Mesendoderm (in vitro differentiated cells): ENCODE measurements around the gene CENPO.
"Not testable (repeated sequence)": the region's sequence is repeated elsewhere in the genome, so short reads cannot be mapped to it uniquely, and the experiment has no call there.

ENCODE experiments used
- DNase-seq: peaks from one replicate; pipeline ENCODE4 v3.0.0; 2013
- H2AK5ac ChIP-seq: 2 replicates; pipeline ENCODE4 v1.6.1; 2013; ENCODE audit warnings: low read length, inconsistent platforms
- H2BK120ac ChIP-seq: 2 replicates; pipeline ENCODE4 v1.6.1; 2013; ENCODE audit warnings: low read depth, mild to moderate bottlenecking, low read length, moderate library complexity, mixed read lengths
- H2BK15ac ChIP-seq: replicated peaks from 2 replicates; pipeline ENCODE4 v1.6.1; 2013; ENCODE audit warnings: low read depth, mild to moderate bottlenecking, moderate library complexity
- H2BK5ac ChIP-seq: 2 replicates; pipeline ENCODE4 v1.6.1; 2013; ENCODE audit warnings: low read length, inconsistent platforms
- H3K18ac ChIP-seq: 2 replicates; pipeline ENCODE4 v1.6.1; 2013; ENCODE audit warnings: mild to moderate bottlenecking, low read length, mixed read lengths
- H3K23ac ChIP-seq: one replicate; pipeline ENCODE4 v1.6.1; 2013; ENCODE audit warnings: low read length
- H3K27ac ChIP-seq: 2 replicates; pipeline ENCODE4 v1.5.1; 2013; ENCODE audit warnings: low read depth, mild to moderate bottlenecking, inconsistent platforms, low read length, moderate library complexity
- H3K27me3 ChIP-seq: 2 replicates; pipeline ENCODE4 v1.6.1; 2013; ENCODE audit warnings: low read length, control low read depth, mild to moderate bottlenecking, inconsistent platforms; ENCODE audit not compliant: insufficient read depth, poor library complexity
- H3K36me3 ChIP-seq: 2 replicates; pipeline ENCODE4 v1.6.1; 2013; ENCODE audit warnings: low read length, inconsistent platforms; ENCODE audit not compliant: control insufficient read depth, insufficient read depth
- H3K4ac ChIP-seq: one replicate; pipeline ENCODE4 v1.6.1; 2013; ENCODE audit warnings: low read depth, mild to moderate bottlenecking, low read length, moderate library complexity
- H3K4me1 ChIP-seq: 2 replicates; pipeline ENCODE4 v1.6.1; 2013; ENCODE audit warnings: low read depth, low read length, inconsistent platforms; ENCODE audit not compliant: control insufficient read depth
- H3K4me2 ChIP-seq: 2 replicates; pipeline ENCODE4 v1.6.1; 2013; ENCODE audit warnings: low read length
- H3K4me3 ChIP-seq: 2 replicates; pipeline ENCODE4 v1.5.1; 2013; ENCODE audit warnings: mild to moderate bottlenecking, low read length
- H3K56ac ChIP-seq: one replicate; pipeline ENCODE4 v1.6.1; 2013; ENCODE audit warnings: low read length
- H3K79me1 ChIP-seq: 2 replicates; pipeline ENCODE4 v1.6.1; 2013; ENCODE audit warnings: low read length, inconsistent platforms
- H3K79me2 ChIP-seq: 2 replicates; pipeline ENCODE4 v1.6.1; 2013; ENCODE audit warnings: mild to moderate bottlenecking, low read length; ENCODE audit not compliant: control insufficient read depth, insufficient read depth
- H3K9ac ChIP-seq: 2 replicates; pipeline ENCODE4 v1.6.1; 2013; ENCODE audit warnings: low read length, inconsistent platforms
- H4K5ac ChIP-seq: one replicate; pipeline ENCODE4 v1.6.1; 2013; ENCODE audit warnings: low read length
- H4K8ac ChIP-seq: one replicate; pipeline ENCODE4 v1.6.1; 2013; ENCODE audit warnings: low read depth, mild to moderate bottlenecking, control low read depth, low read length, moderate library complexity
- whole genome bisulfite sequencing: extraction: QIAGEN DNeasy Blood & Tissue Kit; methylation state at CpG from one replicate; pipeline ENCODE4 v1.1.7; 2013; ENCODE audit warnings: low lambda C conversion rate, missing lambda C conversion rate; ENCODE audit not compliant: insufficient coverage; ENCODE audit errors: extremely low coverage; 5-methylcytosine and 5-hydroxymethylcytosine counted together

CENPO gene

DNA sequence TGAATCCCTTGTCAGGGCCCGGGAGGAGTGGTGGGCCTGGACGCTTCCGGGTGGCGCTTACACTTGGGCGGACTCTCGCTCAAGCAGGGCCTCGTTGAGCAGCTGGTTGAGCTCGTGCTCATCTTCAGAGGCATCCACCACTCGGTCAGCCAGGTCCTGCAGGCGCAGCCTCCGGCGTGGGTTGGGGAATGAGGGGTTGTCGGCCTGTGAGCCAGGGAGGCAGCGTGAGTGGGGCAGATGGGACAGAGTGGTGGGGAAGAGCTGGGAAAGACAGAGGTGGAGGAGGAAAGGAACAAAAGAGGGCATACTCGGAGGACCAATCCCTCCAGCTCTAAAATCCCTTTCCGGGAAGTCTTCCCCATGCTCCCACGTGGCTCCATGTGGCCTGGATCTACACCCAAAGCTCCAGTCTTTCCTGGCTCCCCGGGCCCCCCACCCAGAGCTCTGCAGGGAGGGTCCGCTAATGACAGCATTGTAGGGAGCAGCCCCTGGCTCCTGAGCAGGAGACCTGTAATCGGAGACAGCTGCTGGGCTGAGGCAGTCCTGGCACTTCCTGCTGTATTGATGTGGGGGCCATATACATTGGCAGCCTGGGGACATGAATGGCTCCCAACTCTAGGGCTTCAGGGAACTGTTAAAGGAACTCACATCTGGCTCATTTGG is 41.6 kb downstream of the CENPO start:
- no peaks in the 10 kb centered on the region for H3K4me1 ChIP-seq
- no peak overlapping the region for H4K8ac ChIP-seq
- no peaks in the 10 kb centered on the region for H3K79me2 ChIP-seq
- H3K56ac ChIP-seq: no peak overlapping the region
- no peaks in the 10 kb centered on the region for H3K36me3 ChIP-seq
- DNase-seq: no peak
- H3K79me1 ChIP-seq: no peaks in the 10 kb centered on the region
- no peak overlapping the region for H3K4ac ChIP-seq
- H3K18ac ChIP-seq: no peak overlapping the region
- no peak overlapping the region for H3K27ac ChIP-seq
- no peak overlapping the region for H3K9ac ChIP-seq
- no peak overlapping the region for H3K23ac ChIP-seq
- no peaks in the 10 kb centered on the region for H3K27me3 ChIP-seq
- no peak overlapping the region for H3K4me3 ChIP-seq
- H2BK5ac ChIP-seq: no peak overlapping the region
- no CpG with 5 or more reads among the region's 20 CpGs for WGBS
- no peak overlapping the region for H2AK5ac ChIP-seq
- no peak overlapping the region for H2BK15ac ChIP-seq
- no peak overlapping the region for H3K4me2 ChIP-seq
- no peak overlapping the region for H4K5ac ChIP-seq
- H2BK120ac ChIP-seq: no peak overlapping the region

DNA sequence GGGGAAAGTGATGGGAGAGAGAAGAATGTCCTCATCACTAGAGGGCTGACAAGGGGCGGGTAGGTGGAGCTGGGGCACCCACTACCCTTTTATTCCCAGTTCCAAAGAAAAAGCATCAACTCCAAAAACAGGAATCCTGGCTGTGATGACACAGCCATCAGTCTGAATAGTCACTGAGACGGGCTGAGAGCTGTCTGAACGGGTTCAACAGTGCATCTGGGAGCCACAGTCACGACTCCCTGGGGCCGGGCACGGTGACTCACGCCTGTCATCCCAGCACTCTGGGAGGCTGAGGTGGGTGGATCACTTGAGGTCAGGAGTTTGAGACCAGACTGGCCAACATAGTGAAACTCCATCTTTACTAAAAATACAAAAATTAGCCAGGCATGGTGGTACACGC is 42.2 kb downstream of the CENPO start:
- not testable (repeated sequence) for H3K4me1 ChIP-seq, H2AK5ac ChIP-seq, H3K36me3 ChIP-seq, H4K5ac ChIP-seq, H3K4ac ChIP-seq, H3K18ac ChIP-seq, H3K4me2 ChIP-seq, H4K8ac ChIP-seq, H3K79me1 ChIP-seq, H3K23ac ChIP-seq, H2BK15ac ChIP-seq, H3K9ac ChIP-seq, H2BK120ac ChIP-seq, H3K27me3 ChIP-seq, H3K27ac ChIP-seq, H3K56ac ChIP-seq, H2BK5ac ChIP-seq, DNase-seq, H3K79me2 ChIP-seq, H3K4me3 ChIP-seq
- no CpG with 5 or more reads among the region's 8 CpGs for WGBS

- Histone ChIP-seq H3K23ac (no peak overlapping the region), H2AK5ac (no peak overlapping the region), H3K4ac (no peak overlapping the region), H3K27ac (no peak overlapping the region), H3K4me2 (no peak overlapping the region), H3K79me1 (no peaks in the 10 kb centered on the region), H3K9ac (no peak overlapping the region), H4K5ac (no peak overlapping the region), H3K79me2 (no peaks in the 10 kb centered on the region), H3K27me3 (no peaks in the 10 kb centered on the region), H4K8ac (no peak overlapping the region), H3K36me3 (no peaks in the 10 kb centered on the region), H3K4me1 (no peaks in the 10 kb centered on the region), H3K4me3 (no peak overlapping the region), H3K56ac (no peak overlapping the region), H3K18ac (no peak overlapping the region), H2BK5ac (no peak overlapping the region), H2BK15ac (no peak overlapping the region), H2BK120ac (no peak overlapping the region)
- no CpG with 5 or more reads among the region's 8 CpGs for WGBS
- DNase-seq: no peak
Measured at GRCh38 chr2:24836206-24836605, 43.0 kb downstream of the CENPO start.

DNA sequence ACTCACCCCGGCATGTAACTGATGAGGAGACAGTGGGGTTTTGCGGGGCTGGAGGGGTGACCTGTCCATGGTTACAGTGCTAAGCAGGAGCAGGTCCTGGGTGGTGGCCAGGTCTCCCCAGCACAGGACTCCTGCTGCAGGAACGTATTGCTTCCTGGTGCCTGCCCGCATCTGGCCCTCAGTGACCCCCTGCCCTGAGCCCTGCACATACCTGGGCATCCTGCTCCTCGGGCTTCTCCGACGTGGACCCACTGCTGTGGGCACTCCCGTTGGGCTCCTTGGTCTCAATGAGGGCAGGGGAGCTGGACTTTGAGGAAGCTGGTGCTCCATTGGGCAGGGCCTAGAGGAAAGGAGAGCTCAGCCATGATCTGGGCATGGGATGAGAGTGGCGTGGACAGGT is 43.5 kb downstream of the CENPO start:
- H3K4me2 ChIP-seq: no peak overlapping the region
- no peak overlapping the region for H2BK120ac ChIP-seq
- no peak overlapping the region for H2BK15ac ChIP-seq
- no peak for DNase-seq
- no peak overlapping the region for H4K5ac ChIP-seq
- no peaks in the 10 kb centered on the region for H3K79me1 ChIP-seq
- H3K27ac ChIP-seq: no peak overlapping the region
- no peak overlapping the region for H3K4me3 ChIP-seq
- H4K8ac ChIP-seq: no peak overlapping the region
- no CpG with 5 or more reads among the region's 9 CpGs for WGBS
- H3K36me3 ChIP-seq: no peaks in the 10 kb centered on the region
- H3K23ac ChIP-seq: no peak overlapping the region
- no peaks in the 10 kb centered on the region for H3K27me3 ChIP-seq
- H2BK5ac ChIP-seq: no peak overlapping the region
- H3K79me2 ChIP-seq: no peaks in the 10 kb centered on the region
- H2AK5ac ChIP-seq: no peak overlapping the region
- no peak overlapping the region for H3K9ac ChIP-seq
- no peak overlapping the region for H3K4ac ChIP-seq
- no peak overlapping the region for H3K56ac ChIP-seq
- no peak overlapping the region for H3K18ac ChIP-seq
- no peaks in the 10 kb centered on the region for H3K4me1 ChIP-seq

- Histone ChIP-seq H3K79me1 (no peaks in the 10 kb centered on the region), H3K27ac (no peak overlapping the region), H3K56ac (no peak overlapping the region), H3K4me3 (no peak overlapping the region), H3K9ac (no peak overlapping the region), H3K27me3 (no peaks in the 10 kb centered on the region), H2BK120ac (no peak overlapping the region), H3K23ac (no peak overlapping the region), H2AK5ac (no peak overlapping the region), H3K79me2 (no peaks in the 10 kb centered on the region), H4K8ac (no peak overlapping the region), H2BK5ac (no peak overlapping the region), H2BK15ac (no peak overlapping the region), H4K5ac (no peak overlapping the region), H3K4ac (no peak overlapping the region), H3K18ac (no peak overlapping the region), H3K4me1 (no peaks in the 10 kb centered on the region), H3K36me3 (no peaks in the 10 kb centered on the region), H3K4me2 (no peak overlapping the region)
- no peak for DNase-seq
- no CpG with 5 or more reads among the region's 5 CpGs for WGBS
Measured at GRCh38 chr2:24837996-24838513, 44.8 kb downstream of the CENPO start.

DNA sequence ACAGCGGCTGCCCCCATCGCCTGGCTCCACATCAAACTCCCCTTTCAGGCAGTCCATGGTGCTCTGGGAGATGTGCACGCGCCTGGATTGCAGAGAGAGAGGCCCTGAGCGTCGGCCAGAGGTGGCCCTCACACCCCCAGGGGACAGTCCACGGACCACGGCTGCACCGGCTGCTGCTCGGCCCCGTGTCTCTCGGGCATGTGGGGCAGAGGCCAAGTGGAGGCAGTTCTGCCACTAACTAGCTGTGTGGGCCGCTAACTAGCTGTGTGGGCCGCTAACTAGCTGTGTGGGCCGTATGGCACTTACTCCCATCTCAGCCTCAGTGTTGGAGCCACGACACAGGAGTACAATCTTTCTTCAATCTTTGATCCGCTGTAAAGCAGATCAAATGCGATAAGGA is 45.3 kb downstream of the CENPO start:
- Histone ChIP-seq H3K4me1 (no peaks in the 10 kb centered on the region), H3K4me2 (no peak overlapping the region), H2BK5ac (no peak overlapping the region), H3K27me3 (no peaks in the 10 kb centered on the region), H3K9ac (no peak overlapping the region), H3K4me3 (no peak overlapping the region), H3K56ac (no peak overlapping the region), H3K79me2 (no peaks in the 10 kb centered on the region), H3K79me1 (no peaks in the 10 kb centered on the region), H3K4ac (no peak overlapping the region), H3K18ac (no peak overlapping the region), H2BK120ac (no peak overlapping the region), H4K5ac (no peak overlapping the region), H3K23ac (no peak overlapping the region), H2BK15ac (no peak overlapping the region), H3K27ac (no peak overlapping the region), H3K36me3 (no peaks in the 10 kb centered on the region), H2AK5ac (no peak overlapping the region), H4K8ac (no peak overlapping the region)
- WGBS: no CpG with 5 or more reads among the region's 18 CpGs
- no peak for DNase-seq
